IPS DF 6.9 (cell line): ENCODE results near the gene RERE.
"Not testable (repeated sequence)": the region's sequence is repeated elsewhere in the genome, so short reads cannot be mapped to it uniquely, and the experiment has no call there.

Experiments used
- DNase-seq: peaks from one replicate; pipeline ENCODE4 v3.0.0-alpha.2; 2013; ENCODE audit warnings: low read depth, low spot score
- H3K27ac ChIP-seq: one replicate; pipeline ENCODE4 v1.5.1; 2013; ENCODE audit warnings: low read length, control low read depth
- H3K27me3 ChIP-seq: 2 replicates; pipeline ENCODE4 v1.6.1; 2013; ENCODE audit warnings: mild to moderate bottlenecking, low read length; ENCODE audit not compliant: control insufficient read depth, insufficient read depth
- H3K36me3 ChIP-seq: 2 replicates; pipeline ENCODE4 v1.6.1; 2013; ENCODE audit warnings: low read length; ENCODE audit not compliant: control insufficient read depth, insufficient read depth
- H3K4me1 ChIP-seq: 2 replicates; pipeline ENCODE4 v1.6.1; 2013; ENCODE audit warnings: low read length; ENCODE audit not compliant: control insufficient read depth, insufficient read depth
- H3K4me3 ChIP-seq: 2 replicates; pipeline ENCODE4 v1.5.1; 2013; ENCODE audit warnings: mild to moderate bottlenecking, low read length
- H3K9me3 ChIP-seq: 2 replicates; pipeline ENCODE4 v1.6.1; 2013; ENCODE audit warnings: low read length, inconsistent platforms; ENCODE audit not compliant: control insufficient read depth, insufficient read depth
- WGBS: extraction: QIAGEN DNeasy Blood & Tissue Kit; methylation state at CpG from one replicate; pipeline ENCODE4 v1.1.7; 2013; ENCODE audit warnings: mixed read lengths, missing lambda C conversion rate; ENCODE audit not compliant: insufficient read length, insufficient coverage; 5-methylcytosine and 5-hydroxymethylcytosine counted together

The RERE gene

DNA sequence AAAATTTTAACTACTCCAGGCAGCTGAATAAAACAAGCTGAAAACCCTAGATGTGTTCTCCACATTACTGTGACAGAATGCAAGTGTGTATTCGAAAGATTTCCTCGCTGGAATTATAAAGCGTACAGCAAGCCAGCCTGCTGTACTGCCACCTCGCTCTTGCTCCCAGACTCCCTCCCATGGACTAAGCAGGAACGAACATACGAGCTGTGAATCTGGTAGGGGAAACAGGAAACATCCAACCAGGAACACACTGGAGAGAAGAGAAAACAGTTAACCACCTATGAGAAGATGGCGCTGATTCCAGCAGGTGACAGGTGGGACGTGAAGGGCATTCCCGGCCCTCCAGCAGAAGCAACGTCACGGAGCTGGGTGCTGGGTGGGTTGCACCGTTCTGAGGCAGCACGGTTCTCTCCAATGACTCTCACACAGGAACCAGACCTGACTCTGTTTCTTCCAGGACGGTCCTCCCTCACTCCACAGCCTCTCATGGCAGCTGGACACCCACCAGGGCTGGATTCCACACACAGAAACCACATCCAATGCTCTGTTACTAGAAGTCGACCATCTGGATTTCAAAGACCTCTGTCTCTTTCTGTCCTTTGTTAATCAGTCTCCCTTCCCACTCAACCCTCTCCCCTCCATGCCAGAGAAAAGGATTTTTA, 219.2 kb downstream of the RERE start:
- Histone ChIP-seq H3K27ac (no peak overlapping the region), H3K4me3 (no peak overlapping the region), H3K4me1 (no peaks in the 10 kb centered on the region; the same call in 1 of the 2 replicates), H3K27me3 (no peaks in the 10 kb centered on the region), H3K36me3 (no peaks in the 10 kb centered on the region; the same call in 1 of the 2 replicates), H3K9me3 (no peaks in the 10 kb centered on the region)
- DNase-seq, result no peak
- WGBS, result no CpG with 5 or more reads among the region's 15 CpGs

DNA sequence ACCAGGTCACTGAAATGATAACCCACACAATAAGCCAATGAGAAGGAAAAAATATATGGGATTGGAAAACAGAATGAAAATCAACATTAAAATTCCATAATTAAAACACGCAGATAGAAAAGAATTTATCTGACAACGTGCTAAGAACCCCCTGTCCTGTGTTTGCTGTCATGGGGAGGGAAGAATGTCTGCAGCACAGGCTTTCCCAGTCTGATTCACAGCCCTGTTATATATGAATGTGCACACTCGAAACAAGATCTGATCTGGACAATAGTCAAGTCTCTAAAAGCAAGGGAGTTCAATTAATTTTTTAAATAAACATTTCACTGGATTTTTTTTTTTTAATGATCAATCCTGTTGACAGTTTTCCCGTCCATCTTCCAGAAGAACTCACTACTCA, 220.0 kb downstream of the RERE start:
- no peak for DNase-seq
- H3K9me3 ChIP-seq, result no peaks in the 10 kb centered on the region
- WGBS, result no CpG with 5 or more reads among the region's 4 CpGs

DNA sequence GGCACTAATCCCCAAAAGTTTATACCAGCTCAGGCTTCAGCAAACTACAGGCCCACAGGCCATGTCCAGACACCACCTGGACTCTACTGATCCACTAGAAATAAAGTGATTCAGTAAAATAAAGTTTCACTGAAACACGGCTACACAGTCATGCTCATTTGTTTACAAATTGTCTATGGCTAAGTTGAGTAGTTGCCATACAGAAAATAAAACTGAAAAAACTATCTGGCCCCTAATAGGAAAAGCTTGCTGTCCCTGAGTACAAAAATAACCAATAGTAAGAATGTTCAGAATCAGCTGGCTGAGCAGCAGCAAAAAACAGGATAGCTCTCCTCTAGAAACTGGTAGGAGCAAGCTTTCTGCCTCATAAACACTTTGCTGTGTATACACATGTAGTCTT, 221.5 kb downstream of the RERE start:
- WGBS, result no CpG with 5 or more reads among the region's 1 CpG
- no peak overlapping the region for H3K27ac ChIP-seq
- H3K36me3 ChIP-seq, result no peaks in the 10 kb centered on the region
- no peak overlapping the region for H3K4me3 ChIP-seq
- no peaks in the 10 kb centered on the region for H3K27me3 ChIP-seq
- DNase-seq, result no peak
- H3K9me3 ChIP-seq, result no peaks in the 10 kb centered on the region
- H3K4me1 ChIP-seq, result peaks cover 4% of the 10 kb centered on the region; the same call in 1 of the 2 replicates

More for the DNA sequence above, 220.0 kb downstream of the RERE start:
- Histone ChIP-seq H3K27me3 (no peaks in the 10 kb centered on the region), H3K36me3 (no peaks in the 10 kb centered on the region; the same call in 1 of the 2 replicates), H3K4me3 (no peak overlapping the region), H3K4me1 (peaks cover 3% of the 10 kb centered on the region; the same call in 1 of the 2 replicates), H3K27ac (no peak overlapping the region)

DNA sequence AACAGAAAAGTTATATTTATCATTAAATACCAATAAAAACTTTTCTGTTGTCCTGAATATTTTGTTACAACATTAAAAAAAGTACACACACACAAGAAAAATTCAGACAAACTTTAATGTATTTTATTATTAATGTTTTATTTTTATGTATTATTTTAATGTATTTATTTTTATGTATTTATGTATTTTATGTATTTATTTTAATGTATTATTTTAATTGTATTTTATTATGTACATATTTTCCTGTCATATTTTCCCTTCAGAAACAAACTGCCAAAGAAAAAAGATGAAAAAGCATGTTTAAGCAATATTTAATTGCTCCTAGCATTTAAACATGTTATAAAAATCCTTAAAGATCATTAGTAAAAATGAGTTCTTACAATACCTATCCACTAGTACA, 222.1 kb downstream of the RERE start:
- Histone ChIP-seq H3K4me3 (no peak overlapping the region), H3K27me3 (no peaks in the 10 kb centered on the region), H3K27ac (no peak overlapping the region), H3K9me3 (no peaks in the 10 kb centered on the region), H3K4me1 (peaks cover 4% of the 10 kb centered on the region; the same call in 1 of the 2 replicates), H3K36me3 (no peaks in the 10 kb centered on the region)
- DNase-seq, result no peak

DNA sequence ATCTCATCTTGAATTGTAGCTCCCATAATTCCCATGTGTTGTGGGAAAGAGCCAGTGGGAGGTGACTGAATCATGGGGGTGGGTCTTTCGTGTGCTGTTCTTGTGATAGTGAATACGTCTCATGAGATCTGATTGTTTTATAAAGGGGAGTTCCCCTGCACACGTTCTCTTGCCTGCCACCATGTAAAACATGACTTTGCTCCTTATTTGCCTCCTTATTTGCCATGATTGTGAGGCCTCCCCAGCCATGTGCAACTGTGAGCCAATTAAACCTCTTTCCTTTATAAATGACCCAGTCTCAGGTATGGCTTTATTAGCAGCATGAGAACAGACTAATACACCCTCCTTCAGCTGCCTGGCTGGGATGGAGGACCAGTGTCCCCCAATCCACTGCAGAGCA, 224.1 kb downstream of the RERE start:
- H3K9me3 ChIP-seq, DNase-seq, H3K27me3 ChIP-seq, H3K4me3 ChIP-seq, H3K27ac ChIP-seq, H3K4me1 ChIP-seq, H3K36me3 ChIP-seq: not testable (repeated sequence)
- no CpG with 5 or more reads among the region's 3 CpGs for WGBS

DNA sequence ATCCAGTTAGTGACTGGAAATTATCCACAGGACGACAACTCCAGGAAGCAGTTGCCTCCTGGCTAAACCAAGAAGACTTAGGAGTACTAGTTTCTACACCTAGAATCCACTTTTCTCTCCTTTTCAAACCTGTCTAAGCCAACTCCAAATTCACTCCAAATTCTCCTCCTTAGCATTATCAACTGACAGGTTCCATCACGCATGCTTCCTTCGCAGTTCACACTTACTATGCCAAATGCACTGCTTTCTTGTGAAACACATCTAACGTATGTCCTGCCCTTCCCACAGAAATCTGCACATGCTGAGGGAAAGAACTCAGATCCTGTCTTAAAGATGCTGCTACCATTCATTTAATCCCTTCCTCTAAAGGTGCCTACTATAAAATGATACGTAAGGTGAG, 225.9 kb downstream of the RERE start:
- no CpG with 5 or more reads among the region's 5 CpGs for WGBS
- Histone ChIP-seq H3K36me3 (no peaks in the 10 kb centered on the region), H3K9me3 (no peaks in the 10 kb centered on the region), H3K4me3 (no peak overlapping the region), H3K4me1 (peaks cover 4% of the 10 kb centered on the region; the same call in 1 of the 2 replicates), H3K27me3 (no peaks in the 10 kb centered on the region), H3K27ac (no peak overlapping the region)
- DNase-seq, result no peak

DNA sequence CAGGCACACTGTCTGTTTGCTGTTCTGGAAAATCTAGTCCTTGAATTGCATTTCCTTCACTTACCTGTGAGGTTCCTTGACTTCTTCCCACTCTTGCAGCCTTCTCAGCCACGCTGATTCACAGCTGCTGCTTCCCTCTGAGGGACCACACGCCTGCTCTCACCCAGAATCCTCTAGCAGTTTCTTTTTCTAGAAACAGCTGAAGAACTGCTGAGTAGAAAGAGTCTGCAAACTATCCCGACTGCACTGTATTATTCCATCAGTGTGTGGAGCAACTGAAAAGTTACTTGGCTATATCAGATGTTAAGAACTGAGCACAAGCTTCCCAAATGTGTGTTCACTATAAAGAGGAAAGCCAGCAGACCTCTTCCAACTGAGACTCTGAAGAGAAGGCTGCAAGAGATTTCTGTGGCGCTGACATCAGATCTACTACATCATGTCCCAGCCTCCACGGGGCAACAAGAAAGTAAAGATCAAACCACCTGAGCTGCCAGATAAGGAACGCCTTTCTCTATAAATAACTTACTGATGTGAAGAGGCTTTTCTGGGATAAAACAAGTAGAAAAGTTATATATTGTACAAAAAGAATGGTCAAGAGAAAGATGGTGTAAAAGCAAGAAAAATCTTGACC, 226.6 kb downstream of the RERE start:
- DNase-seq, result no peak
- no peaks in the 10 kb centered on the region for H3K36me3 ChIP-seq
- H3K4me3 ChIP-seq, result no peak overlapping the region
- H3K4me1 ChIP-seq, result peaks cover 4% of the 10 kb centered on the region; the same call in 1 of the 2 replicates
- WGBS, result no CpG with 5 or more reads among the region's 6 CpGs
- H3K9me3 ChIP-seq, result no peaks in the 10 kb centered on the region
- H3K27me3 ChIP-seq, result no peaks in the 10 kb centered on the region
- no peak overlapping the region for H3K27ac ChIP-seq

DNA sequence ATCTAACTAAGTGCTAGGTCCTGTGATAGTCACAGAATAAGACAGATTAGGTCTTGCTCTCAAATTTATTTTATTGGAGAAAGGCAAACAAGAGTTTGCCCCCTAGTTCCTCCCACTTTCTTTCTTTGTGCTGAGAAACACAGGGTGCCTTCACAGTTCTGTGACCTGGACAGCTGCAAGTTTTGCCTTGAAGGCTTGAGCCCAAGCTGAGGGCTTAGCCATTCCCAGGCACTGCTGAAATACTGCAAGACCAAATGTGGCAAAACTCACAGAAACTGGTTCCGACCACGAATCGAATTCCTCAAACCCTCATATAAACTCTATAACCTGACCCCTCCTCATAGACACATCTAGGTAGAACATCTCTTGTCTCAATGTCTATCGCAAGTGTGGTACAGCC, 227.9 kb downstream of the RERE start:
- H3K4me1 ChIP-seq, result peaks cover 4% of the 10 kb centered on the region; the same call in 1 of the 2 replicates
- H3K4me3 ChIP-seq, result no peak overlapping the region
- 100% methylated on average over 2 of the region's 4 CpGs for WGBS
- no peak overlapping the region for H3K27ac ChIP-seq
- no peaks in the 10 kb centered on the region for H3K9me3 ChIP-seq
- DNase-seq, result no peak
- no peaks in the 10 kb centered on the region for H3K27me3 ChIP-seq
- H3K36me3 ChIP-seq, result no peaks in the 10 kb centered on the region

DNA sequence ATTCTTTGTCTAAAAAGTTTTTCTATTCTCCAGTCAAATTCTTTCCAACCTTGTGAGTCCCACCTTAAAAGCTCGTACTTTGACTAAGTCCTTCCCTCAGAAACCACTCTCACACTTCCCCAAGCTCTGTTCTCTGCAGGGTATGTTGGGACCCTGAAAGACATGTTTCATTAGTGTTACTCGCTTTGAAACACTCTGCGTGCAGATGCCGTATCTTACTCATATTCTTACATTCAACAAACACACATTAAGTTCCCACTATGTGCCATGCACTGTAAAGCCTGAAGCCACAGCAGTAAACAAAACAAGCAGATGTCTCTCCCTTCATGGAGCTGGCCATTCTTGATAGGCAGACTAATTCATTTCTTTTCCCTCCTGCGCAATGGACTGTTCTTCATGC, 229.7 kb downstream of the RERE start:
- no peak for DNase-seq
- Histone ChIP-seq H3K27ac (no peak overlapping the region), H3K27me3 (no peaks in the 10 kb centered on the region), H3K4me3 (no peak overlapping the region), H3K9me3 (no peaks in the 10 kb centered on the region), H3K36me3 (no peaks in the 10 kb centered on the region), H3K4me1 (peaks cover 2% of the 10 kb centered on the region; the same call in 1 of the 2 replicates)
- WGBS, result no CpG with 5 or more reads among the region's 5 CpGs

DNA sequence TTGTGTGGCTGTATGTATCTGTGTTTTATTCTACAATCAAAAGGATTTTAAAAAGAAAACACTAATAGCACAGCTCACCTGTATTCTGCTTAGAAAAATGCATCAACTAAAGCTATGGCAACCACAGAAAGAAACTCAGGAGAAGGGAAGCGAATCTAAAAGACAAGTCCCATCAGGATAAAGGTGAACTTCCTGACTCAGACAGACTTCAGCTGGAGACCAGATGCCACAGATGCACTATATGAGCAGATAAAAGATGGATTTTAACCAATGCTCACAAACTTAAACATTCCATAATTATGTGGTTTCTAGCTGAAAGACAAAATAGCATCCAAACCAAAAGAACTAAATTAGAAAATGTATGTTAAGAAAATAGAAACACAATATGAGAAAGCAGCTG, 231.0 kb downstream of the RERE start:
- Histone ChIP-seq H3K4me3 (no peak overlapping the region), H3K27me3 (no peaks in the 10 kb centered on the region), H3K4me1 (no peaks in the 10 kb centered on the region; the same call in 1 of the 2 replicates), H3K9me3 (no peaks in the 10 kb centered on the region), H3K36me3 (no peaks in the 10 kb centered on the region), H3K27ac (no peak overlapping the region)
- no peak for DNase-seq
- WGBS, result no CpG with 5 or more reads among the region's 1 CpG

DNA sequence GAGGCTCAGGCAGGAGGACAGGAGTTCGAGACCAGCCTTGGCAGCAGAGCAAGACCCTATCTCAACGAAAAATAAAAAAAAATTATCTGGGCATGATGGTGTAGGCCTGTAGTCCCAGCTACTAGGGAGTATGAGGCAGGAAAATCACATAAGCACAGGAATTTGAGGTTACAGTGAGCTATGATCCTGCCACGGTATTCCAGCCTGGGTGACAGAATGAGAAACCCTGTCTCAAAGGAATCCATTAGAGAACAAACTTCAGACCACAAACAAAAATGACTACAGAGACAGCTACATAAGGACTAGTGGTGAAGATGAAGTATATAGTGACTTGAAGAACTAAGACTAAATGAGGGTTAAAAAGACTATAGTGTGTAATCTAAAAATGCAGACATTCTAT, 233.1 kb downstream of the RERE start:
- WGBS, result no CpG with 5 or more reads among the region's 3 CpGs
- no peaks in the 10 kb centered on the region for H3K9me3 ChIP-seq
- no peaks in the 10 kb centered on the region for H3K27me3 ChIP-seq
- H3K36me3 ChIP-seq, result no peaks in the 10 kb centered on the region
- no peak for DNase-seq
- H3K4me3 ChIP-seq, result no peak overlapping the region
- H3K27ac ChIP-seq, result no peak overlapping the region
- no peaks in the 10 kb centered on the region; the same call in 1 of the 2 replicates for H3K4me1 ChIP-seq
